HepG2 (cell line): ENCODE measurements around the gene CTBP1. TPM values are rescaled to one million over a fixed set of nuclear protein-coding genes. Genes with fewer than 3 reads are reported as not detected.

Experiments
- ATAC-seq: fragments of 200-7000 bp; cut with Tn5 transposase; 3 replicates; pipeline ENCODE4 v1.9.1; 2020; ENCODE audit warnings: mild to moderate bottlenecking, moderate library complexity
- BruUV-seq: library from RNA; stranded (reverse); fragments of 400-500 nt; replicated peaks from 2 replicates; lab custom pipeline; 2021; lab: Mats Ljungman, UMichigan
- CTCF ChIA-PET: fragments of 300-600 bp; formaldehyde crosslinking; extraction: SDS; loops from one replicate; lab custom pipeline; 2021; ENCODE audit warnings: low total read pairs, inconsistent platforms, low intra/inter-chr PET ratio; lab: Yijun Ruan, JAX
- POLR2A ChIA-PET: fragments of 350-600 bp; sonication (Branson Sonifier 250); formaldehyde crosslinking; loops from one replicate; lab custom pipeline; 2020; ENCODE audit warnings: antibody characterized with exemption, inconsistent platforms; lab: Yijun Ruan, JAX
- DNase-seq: peaks from one replicate; pipeline ENCODE4 v3.0.0-alpha.2; 2015; ENCODE audit warnings: low spot score
- FAIRE-seq: peaks from 3 replicates; lab custom pipeline; 2011; peaks lifted over from hg19 to GRCh38; lab: Jason Lieb, UNC
- H2AFZ ChIP-seq: one replicate; pipeline ENCODE4 v1.6.1; 2011; ENCODE audit warnings: low read length, inconsistent platforms
- H3K27ac ChIP-seq: fragments of 300-600 bp; 3 replicates; pipeline ENCODE4 v1.8.0; 2011; ENCODE audit warnings: mixed run types, mild to moderate bottlenecking, mixed read lengths, low read length, inconsistent platforms; ENCODE audit not compliant: insufficient read depth; ENCODE audit errors: extremely low read length
- H3K27me3 ChIP-seq, 2 experiments: fragments of 200-600 bp in 1 of 2; 2 replicates in 1 of 2; 3 replicates in 1 of 2; pipeline versions ENCODE4 v1.6.0 to v1.8.0; 2011; ENCODE audit warnings: low read length in 2 of 2, mild to moderate bottlenecking in 2 of 2, moderate library complexity in 2 of 2, inconsistent platforms in 1 of 2; ENCODE audit not compliant: insufficient read depth in 2 of 2, control insufficient read depth in 1 of 2
- H3K36me3 ChIP-seq, 2 experiments: fragments of 200-600 bp in 1 of 2; replicated peaks in 1 of 2; 2 replicates in 1 of 2; 3 replicates in 1 of 2; pipeline versions ENCODE4 v1.5.1 to v1.8.0; 2011; ENCODE audit warnings: low read length in 2 of 2, inconsistent platforms in 1 of 2; ENCODE audit not compliant: insufficient read depth in 2 of 2, control insufficient read depth in 1 of 2
- H3K4me1 ChIP-seq: 2 replicates; pipeline ENCODE4 v1.5.1; 2012; ENCODE audit warnings: low read length, inconsistent platforms; ENCODE audit not compliant: insufficient read depth
- H3K4me2 ChIP-seq: 2 replicates; pipeline ENCODE4 v1.6.0; 2011; ENCODE audit warnings: low read depth, low read length, inconsistent platforms
- H3K4me3 ChIP-seq, 3 experiments: fragments of 200-600 bp in 1 of 3; sonication (generic), shearing (Covaris generic) in 1 of 3; replicated peaks in 1 of 3; 2 replicates each; pipeline ENCODE4 v1.5.1; 2011 to 2016; ENCODE audit warnings: low read length in 3 of 3, inconsistent platforms in 2 of 3, low read depth in 2 of 3, mild to moderate bottlenecking in 2 of 3, control low read depth in 1 of 3, mixed read lengths in 1 of 3; ENCODE audit not compliant: insufficient read depth in 1 of 3
- H3K79me2 ChIP-seq: one replicate; pipeline ENCODE4 v1.6.1; 2011; ENCODE audit warnings: low read length, inconsistent platforms; ENCODE audit not compliant: insufficient read depth
- H3K9ac ChIP-seq: 2 replicates; pipeline ENCODE4 v1.6.0; 2011; ENCODE audit warnings: mild to moderate bottlenecking, low read depth, low read length, inconsistent platforms; ENCODE audit not compliant: insufficient read depth
- H3K9me3 ChIP-seq: 2 replicates; pipeline ENCODE4 v1.5.1; 2012; ENCODE audit warnings: mild to moderate bottlenecking, low read length
- H4K20me1 ChIP-seq: 2 replicates; pipeline ENCODE4 v1.6.0; 2011; ENCODE audit warnings: inconsistent platforms, mild to moderate bottlenecking, low read length, moderate library complexity; ENCODE audit not compliant: insufficient read depth
- AGO2 ChIP-seq: fragments of 200-400 bp; formaldehyde crosslinking; optimal IDR thresholded peaks from 2 replicates; pipeline ENCODE3; 2017; ENCODE audit warnings: mild to moderate bottlenecking, low read depth, low read length, moderate library complexity
- GZF1 ChIP-seq: sonication (generic); formaldehyde crosslinking; IDR thresholded peaks from 2 replicates; pipeline ENCODE4 v1.5.1; 2020; ENCODE audit warnings: mild to moderate bottlenecking, missing genetic modification reagents
- JDP2 ChIP-seq: sonication (generic); formaldehyde crosslinking; IDR thresholded peaks from 2 replicates; pipeline ENCODE4 v1.8.1; 2022; ENCODE audit warnings: missing genetic modification reagents, borderline replicate concordance
- MAFK ChIP-seq, 2 experiments: IDR thresholded peaks in 1 of 2; conservative IDR thresholded peaks in 1 of 2; 2 replicates each; pipeline ENCODE4 v1.6.1; 2011; ENCODE audit warnings: improper control_type of control experiment in 2 of 2, low read length in 2 of 2
- RBFOX2 ChIP-seq: fragments of 200-400 bp; formaldehyde crosslinking; IDR thresholded peaks from 2 replicates; pipeline ENCODE4 v1.6.1; 2017; ENCODE audit warnings: low read depth, mild to moderate bottlenecking, low read length
- RELA ChIP-seq: sonication (generic); formaldehyde crosslinking; IDR thresholded peaks from 2 replicates; pipeline ENCODE4 v1.4.0; 2020; ENCODE audit warnings: missing genetic modification reagents
- SMAD3 ChIP-seq: sonication (generic); formaldehyde crosslinking; IDR thresholded peaks from 2 replicates; pipeline ENCODE4 v1.4.0; 2020; ENCODE audit warnings: missing genetic modification reagents
- SOX6 ChIP-seq, 2 experiments: fragments of 450-650 bp in 1 of 2; sonication (generic) in 1 of 2; formaldehyde crosslinking in 1 of 2; IDR thresholded peaks; 2 replicates each; pipeline versions ENCODE4 v1.4.0 to v1.6.1; 2017 to 2020; ENCODE audit warnings: antibody characterized with exemption in 1 of 2, mild to moderate bottlenecking in 1 of 2, missing genetic modification reagents in 1 of 2
- ZNF431 ChIP-seq: sonication (generic); formaldehyde crosslinking; IDR thresholded peaks from 2 replicates; pipeline ENCODE4 v1.9.0; 2022; ENCODE audit warnings: missing genetic modification reagents, low read depth, mild to moderate bottlenecking, borderline replicate concordance
- ZNF713 ChIP-seq: sonication (generic); formaldehyde crosslinking; IDR thresholded peaks from 2 replicates; pipeline ENCODE4 v1.4.0; 2020; ENCODE audit warnings: mild to moderate bottlenecking, missing genetic modification reagents
- ZNF777 ChIP-seq: sonication (generic); formaldehyde crosslinking; IDR thresholded peaks from 2 replicates; pipeline ENCODE4 v1.4.0; 2020; ENCODE audit warnings: missing genetic modification reagents
- ZNF850 ChIP-seq: sonication (generic); formaldehyde crosslinking; conservative IDR thresholded peaks from 2 replicates; pipeline ENCODE4 v1.9.0; 2021; ENCODE audit warnings: mild to moderate bottlenecking, missing genetic modification reagents
- WGBS: methylation state at CpG from one replicate; pipeline ENCODE4 v1.1.6; 2017; ENCODE audit warnings: low lambda C conversion rate; 5-methylcytosine and 5-hydroxymethylcytosine counted together
- in situ Hi-C: cut with HindIII; loops from 2 replicates; pipeline ENCODE4 v1.10.0; 2017; ENCODE audit warnings: low pct_unique_long_range_greater_than_20kb; ENCODE audit not compliant: extremely low pct_ligation_motif_present
- intact Hi-C: fragments of 100-400 bp; cut with micrococcal nuclease; formaldehyde crosslinking; loops from one replicate; pipeline ENCODE4 v1.10.0; 2022; ENCODE audit not compliant: unreplicated experiment
- polyA plus RNA-seq, 8 experiments: library from polyadenylated mRNA; depleted of rRNA in 3 of 8; stranded (reverse) in 7 of 8; unstranded in 1 of 8; fragments of >200 nt; fragmentation: Illumina TruSeq in 4 of 8; extraction: Trizol in 4 of 8; gene quantifications; 2 replicates each; pipeline versions ENCODE4 v1.2.1 to v1.2.3, GENCODE V29; 2011 to 2016; ENCODE audit warnings: low read depth in 4 of 8, missing spikeins in 1 of 8, mixed read lengths in 1 of 8; ENCODE audit not compliant: insufficient read depth in 1 of 8
- total RNA-seq, 5 experiments: library from RNA; depleted of rRNA; stranded (reverse); fragments of >200 nt; fragmentation: Illumina TruSeq; extraction: Trizol; gene quantifications; 2 replicates each; pipeline ENCODE4 v1.2.3, GENCODE V29; 2016; ENCODE audit warnings: low read depth in 1 of 5
- TF ChIP-seq, protein P1 (sequence below): IDR thresholded peaks from 2 replicates; pipeline ENCODE4 v1.6.1; 2016
- TF ChIP-seq, protein P2 (sequence below): sonication (generic); formaldehyde crosslinking; IDR thresholded peaks from 2 replicates; pipeline ENCODE4 v1.9.0; 2021; ENCODE audit warnings: missing genetic modification reagents, mild to moderate bottlenecking, borderline replicate concordance

The CTBP1 gene
- total and polyA plus RNA-seq, 2 of the 13 experiments (the other 11 are each of a cell fraction or from before 2014, with no cell fraction given) = 78.5 to 112 TPM

DNA sequence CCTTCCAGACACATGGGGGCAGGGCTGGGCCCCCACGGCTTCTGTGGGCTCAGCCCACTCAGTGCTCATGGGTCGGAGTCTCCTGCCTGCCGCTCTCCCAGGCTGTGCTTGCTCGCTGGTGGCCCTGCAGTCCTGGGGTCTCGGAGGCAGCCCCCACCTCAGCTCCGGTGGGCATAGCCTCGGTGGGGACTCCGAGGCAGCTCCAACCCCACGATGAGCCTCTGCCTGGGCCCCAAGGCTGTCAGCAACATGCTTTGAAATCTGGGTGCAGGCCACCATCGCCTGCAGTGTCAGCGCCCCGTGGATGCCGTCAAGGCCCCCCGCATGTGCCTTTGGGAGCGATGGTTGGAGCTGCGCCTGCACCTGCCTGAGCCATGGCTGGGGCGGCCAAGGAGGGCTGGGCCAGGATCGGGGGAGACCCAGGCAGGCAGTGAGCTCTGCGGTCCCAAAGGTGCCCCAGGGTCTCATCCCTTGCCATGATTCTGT is 46.4 kb downstream of the CTBP1 start:
- Histone ChIP-seq H3K27ac (no peak overlapping the region), H2AFZ (no peak overlapping the region), H3K27me3 (no peaks in the 10 kb centered on the region), H3K4me3 (no peak overlapping the region), H3K9me3 (no peaks in the 10 kb centered on the region), H4K20me1 (no peaks in the 10 kb centered on the region), H3K79me2 (peaks cover 2% of the 10 kb centered on the region), H3K9ac (no peak overlapping the region), H3K36me3 (no peaks in the 10 kb centered on the region; a peak in 1 of 5 replicates), H3K4me1 (peaks cover 38% of the 10 kb centered on the region), H3K4me2 (no peak overlapping the region)
- DNase-seq (no peak), ATAC-seq (no peak), FAIRE-seq (no peak)
- BruUV-seq = no TSS peak
- in situ Hi-C loops (no loop called here), intact Hi-C loops (no loop called here)
- ChIA-PET POLR2A (interaction anchor here (2.8 to 5.3 kb wide), 2 partner anchors 11 to 29 kb away, joined by 13 to 95 read pairs; partner anchors contain the start of gene SPON2), CTCF (no interaction called here)
- TF ChIP-seq SMAD3 (CRISPR knock-in tag) (no peak), RBFOX2 (peak; percentile 66; the same call in 1 of the 2 replicates), AGO2 (peak; percentile 86), ZNF431 (CRISPR knock-in tag) (no peak), GZF1 (CRISPR knock-in tag) (no peak)
- WGBS = 94% methylated on average over 8 of the region's 19 CpGs

DNA sequence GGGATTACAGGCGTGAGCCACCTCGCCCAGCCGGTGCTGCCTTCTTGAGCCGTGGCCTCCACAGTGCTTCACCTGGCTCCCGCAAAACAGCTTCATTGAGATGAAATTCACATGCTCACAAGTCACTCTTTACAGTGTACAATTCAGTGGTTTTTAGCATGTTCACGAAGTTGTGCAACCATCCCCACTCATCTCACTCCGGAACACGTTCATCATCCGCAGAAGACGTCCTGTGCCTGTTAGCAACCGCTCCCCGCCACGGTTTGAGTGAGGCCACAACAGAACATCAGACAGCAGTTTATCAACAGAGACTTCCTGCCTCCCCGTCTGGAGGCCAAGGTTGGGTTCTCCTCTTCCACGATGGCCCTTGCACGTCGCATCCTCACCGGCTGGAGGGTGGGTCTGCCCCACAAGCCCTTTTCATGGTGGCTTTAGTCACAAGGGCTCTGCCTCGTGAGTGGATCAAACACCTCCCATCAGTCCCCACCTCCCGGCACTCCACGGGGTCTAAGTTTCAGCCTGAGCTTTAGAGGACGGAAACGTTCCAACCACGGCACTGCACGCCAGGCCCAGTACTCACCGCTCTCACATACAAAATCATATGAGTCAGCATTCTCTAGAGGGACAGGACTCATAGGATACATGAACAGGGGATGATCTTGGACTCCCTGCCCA is 46.9 kb downstream of the CTBP1 start:
- WGBS = 95% methylated on average over 25 of the region's 26 CpGs
- ATAC-seq = no peak
- Histone ChIP-seq H2AFZ (no peak overlapping the region), H3K4me3 (no peak overlapping the region), H3K4me1 (peaks cover 35% of the 10 kb centered on the region), H3K79me2 (peaks cover 2% of the 10 kb centered on the region), H3K4me2 (no peak overlapping the region), H3K27ac (no peak overlapping the region), H3K9me3 (no peaks in the 10 kb centered on the region), H3K9ac (no peak overlapping the region), H4K20me1 (no peaks in the 10 kb centered on the region), H3K27me3 (no peaks in the 10 kb centered on the region), H3K36me3 (no peaks in the 10 kb centered on the region; a peak in 2 of 5 replicates)
- no peak for FAIRE-seq
- intact Hi-C loops (no loop called here), in situ Hi-C loops (no loop called here)
- BruUV-seq = no TSS peak
- POLR2A ChIA-PET = interaction anchor here (5.3 kb wide), 1 partner anchor 28 kb away, joined by 95 read pairs; the partner anchor contains the start of gene SPON2
- CTCF ChIA-PET = no interaction called here
- DNase-seq = no peak
- no peak for TF ChIP-seq ZNF850 (CRISPR knock-in tag)
- no peak for TF ChIP-seq JDP2 (CRISPR knock-in tag)
- no peak for TF ChIP-seq ZNF777 (CRISPR knock-in tag)
- TF ChIP-seq ZNF713 (CRISPR knock-in tag) = no peak
- TF ChIP-seq RELA = no peak
- no peak for TF ChIP-seq SOX6 (IDR thresholded peaks at IDR 0.05)
- no peak for TF ChIP-seq SOX6 (CRISPR knock-in tag; IDR thresholded peaks at IDR 0.05)
- peak; percentile 93 to 94 for TF ChIP-seq MAFK (conservative IDR thresholded peaks at IDR 0.05 in 1 of 2, IDR thresholded peaks at IDR 0.05 in 1 of 2; ENCODE audit: low read length in 2 of 2)
- TF ChIP-seq, protein P1, sequence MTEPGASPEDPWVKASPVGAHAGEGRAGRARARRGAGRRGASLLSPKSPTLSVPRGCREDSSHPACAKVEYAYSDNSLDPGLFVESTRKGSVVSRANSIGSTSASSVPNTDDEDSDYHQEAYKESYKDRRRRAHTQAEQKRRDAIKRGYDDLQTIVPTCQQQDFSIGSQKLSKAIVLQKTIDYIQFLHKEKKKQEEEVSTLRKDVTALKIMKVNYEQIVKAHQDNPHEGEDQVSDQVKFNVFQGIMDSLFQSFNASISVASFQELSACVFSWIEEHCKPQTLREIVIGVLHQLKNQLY (CRISPR knock-in tag) = no peak
- TF ChIP-seq, protein P2, sequence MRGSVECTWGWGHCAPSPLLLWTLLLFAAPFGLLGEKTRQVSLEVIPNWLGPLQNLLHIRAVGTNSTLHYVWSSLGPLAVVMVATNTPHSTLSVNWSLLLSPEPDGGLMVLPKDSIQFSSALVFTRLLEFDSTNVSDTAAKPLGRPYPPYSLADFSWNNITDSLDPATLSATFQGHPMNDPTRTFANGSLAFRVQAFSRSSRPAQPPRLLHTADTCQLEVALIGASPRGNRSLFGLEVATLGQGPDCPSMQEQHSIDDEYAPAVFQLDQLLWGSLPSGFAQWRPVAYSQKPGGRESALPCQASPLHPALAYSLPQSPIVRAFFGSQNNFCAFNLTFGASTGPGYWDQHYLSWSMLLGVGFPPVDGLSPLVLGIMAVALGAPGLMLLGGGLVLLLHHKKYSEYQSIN (CRISPR knock-in tag) = no peak
